Left lung (tissue), 10 donors: ENCODE measurements around the gene COMMD2. TPM values are rescaled to one million over a fixed set of nuclear protein-coding genes. Genes with fewer than 3 reads are reported as not detected.

ENCODE experiments used
- ATAC-seq: fragments of 200-7000 bp; cut with Tn5 transposase; one replicate; pipeline ENCODE4 v1.9.1; 2020; ENCODE audit warnings: moderate library complexity
- DNase-seq, 4 donors: peaks; one replicate each; pipeline ENCODE4 v3.0.0-alpha.2; 2013 to 2020
- H3K27ac ChIP-seq, 2 donors: fragments of 200-600 bp; sonication (generic) in 1 of 2; one replicate each; pipeline versions ENCODE4 v1.5.0 to v1.8.0; 2020 to 2021
- H3K27me3 ChIP-seq, 2 donors: fragments of 200-600 bp; sonication (generic) in 1 of 2; one replicate each; pipeline versions ENCODE4 v1.5.0 to v1.8.0; 2020 to 2021
- H3K36me3 ChIP-seq, 2 donors: fragments of 200-600 bp; sonication (generic) in 1 of 2; one replicate each; pipeline versions ENCODE4 v1.5.0 to v1.8.0; 2020 to 2021
- H3K4me1 ChIP-seq, 2 donors: fragments of 200-600 bp; one replicate each; pipeline ENCODE4 v1.8.0; 2021
- H3K4me3 ChIP-seq, 2 donors: fragments of 200-600 bp; sonication (generic) in 1 of 2; one replicate each; pipeline versions ENCODE4 v1.5.0 to v1.8.0; 2020 to 2021; ENCODE audit warnings: mild to moderate bottlenecking in 1 of 2
- H3K9me3 ChIP-seq, 2 donors: fragments of 200-600 bp; sonication (generic) in 1 of 2; one replicate each; pipeline versions ENCODE4 v1.5.0 to v1.8.0; 2020 to 2021
- CTCF ChIP-seq, 2 donors: fragments of 200-600 bp; sonication (generic) in 1 of 2; IDR thresholded peaks; one replicate each; pipeline versions ENCODE4 v1.5.0 to v1.8.0; 2021; ENCODE audit warnings: antibody characterized with exemption in 2 of 2
- intact Hi-C, 2 donors: fragments of 100-400 bp; cut with DNase I; formaldehyde crosslinking; loops; one replicate each; pipeline versions ENCODE4 v1.11.2 to v1.14.2; 2022
- polyA plus RNA-seq, 6 donors: library from polyadenylated mRNA; unstranded; fragments of 120-200 nt; gene quantifications; one replicate each; pipeline ENCODE4 v1.2.1, GENCODE V29; 2013; ENCODE audit not compliant: insufficient read length in 6 of 6
- total RNA-seq, 2 donors: library from RNA; stranded (reverse); fragmentation: NEBNext Ultra II Directional; extraction: Animal tissue kit (Norgen Biotek cat#: 25700); gene quantifications; one replicate each; pipeline ENCODE4 v1.2.1, GENCODE V29; 2021
- donor health status: DM: no; HTN: yes; CAD: no.
- donor health status: DM: no; HTN: no; CAD: no.

Gene COMMD2
- total and polyA plus RNA-seq, 8 donors = 43.1 to 63.8 (median 57.2) TPM

GRCh38 chr3:149783576-149783975 is 31.3 kb upstream of the COMMD2 start:
- TF ChIP-seq CTCF (IDR thresholded peaks at IDR 0.05) = no peak
- Histone ChIP-seq H3K4me1 (no peaks in the 10 kb centered on the region), H3K27ac (peak overlapping the region; percentile 37 to 39), H3K27me3 (no peaks in the 10 kb centered on the region), H3K9me3 (no peaks in the 10 kb centered on the region), H3K4me3 (no peak overlapping the region), H3K36me3 (no peaks in the 10 kb centered on the region)
- DNase-seq (no peak), ATAC-seq (peak; percentile 61)
- intact Hi-C loops = no loop called here

- Histone ChIP-seq H3K36me3 (no peaks in the 10 kb centered on the region), H3K4me1 (no peaks in the 10 kb centered on the region), H3K4me3 (no peak overlapping the region), H3K27me3 (no peaks in the 10 kb centered on the region), H3K9me3 (no peaks in the 10 kb centered on the region), H3K27ac (peak overlapping the region; percentile 14 to 59)
- DNase-seq = no peak
- no peak for ATAC-seq
- no peak for TF ChIP-seq CTCF (IDR thresholded peaks at IDR 0.05)
- intact Hi-C loops = no loop called here
Measured at GRCh38 chr3:149781741-149782140, 29.5 kb upstream of the COMMD2 start.

- Histone ChIP-seq H3K36me3 (no peaks in the 10 kb centered on the region), H3K27me3 (no peaks in the 10 kb centered on the region), H3K9me3 (no peaks in the 10 kb centered on the region), H3K4me1 (no peaks in the 10 kb centered on the region), H3K4me3 (no peak overlapping the region), H3K27ac (peak overlapping the region; percentile 14 to 59)
- intact Hi-C loops = no loop called here
- peak; percentile 16 for ATAC-seq
- no peak for DNase-seq
- no peak for TF ChIP-seq CTCF (IDR thresholded peaks at IDR 0.05)
Measured at GRCh38 chr3:149781211-149781610, 28.9 kb upstream of the COMMD2 start.

GRCh38 chr3:149777414-149778214 is 25.3 kb upstream of the COMMD2 start:
- H3K27me3 ChIP-seq = no peaks in the 10 kb centered on the region
- no peak for TF ChIP-seq CTCF (IDR thresholded peaks at IDR 0.05)
- no peak overlapping the region for H3K27ac ChIP-seq
- no peaks in the 10 kb centered on the region for H3K9me3 ChIP-seq
- no peak for ATAC-seq
- H3K4me3 ChIP-seq = no peak overlapping the region
- no peaks in the 10 kb centered on the region for H3K36me3 ChIP-seq
- no peak for DNase-seq
- no peaks in the 10 kb centered on the region for H3K4me1 ChIP-seq
- intact Hi-C loops = no loop called here

- Histone ChIP-seq H3K9me3 (no peaks in the 10 kb centered on the region), H3K27ac (no peak overlapping the region), H3K36me3 (no peaks in the 10 kb centered on the region), H3K4me1 (no peaks in the 10 kb centered on the region), H3K4me3 (no peak overlapping the region), H3K27me3 (no peaks in the 10 kb centered on the region)
- intact Hi-C loops = no loop called here
- ATAC-seq (no peak), DNase-seq (no peak)
- no peak for TF ChIP-seq CTCF (IDR thresholded peaks at IDR 0.05)
Measured at GRCh38 chr3:149776170-149776569, 23.9 kb upstream of the COMMD2 start.
